PC-3 (cell line): Measurements from ENCODE around the gene SMG1.

Experiments
- CTCF ChIP-seq: fragments of 300-600 bp; sonication (generic); conservative IDR thresholded peaks from 2 replicates; pipeline ENCODE4 v1.5.1; 2017; ENCODE audit warnings: antibody characterized with exemption, low read depth, mild to moderate bottlenecking, low read length
- EZH2 ChIP-seq: fragments of 300-600 bp; sonication (generic); IDR thresholded peaks from one replicate; pipeline ENCODE4 v1.6.1; 2017; ENCODE audit warnings: antibody characterized with exemption, mild to moderate bottlenecking, low read length; ENCODE audit not compliant: unreplicated experiment
- EZH2phosphoT487 ChIP-seq: fragments of 300-600 bp; sonication (generic); IDR thresholded peaks from 2 replicates; pipeline ENCODE4 v1.6.1; 2018; ENCODE audit warnings: mild to moderate bottlenecking, antibody characterized with exemption, low read length, borderline replicate concordance

GRCh38 chr16:18931756-18932155 lies 5.5 kb upstream of the SMG1 start:
- TF ChIP-seq EZH2phosphoT487 (no peak), CTCF (no peak), EZH2 (no peak)
